NCI-H1092 (cell line): ENCODE measurements around the gene RBM28.
"Not testable (repeated sequence)": the region's sequence is repeated elsewhere in the genome, so short reads cannot be mapped to it uniquely, and the experiment has no call there.

Experiments
- DNase-seq: peaks from one replicate; lab custom pipeline; 2025; lab: John Stamatoyannopoulos, UW

The RBM28 gene

DNA sequence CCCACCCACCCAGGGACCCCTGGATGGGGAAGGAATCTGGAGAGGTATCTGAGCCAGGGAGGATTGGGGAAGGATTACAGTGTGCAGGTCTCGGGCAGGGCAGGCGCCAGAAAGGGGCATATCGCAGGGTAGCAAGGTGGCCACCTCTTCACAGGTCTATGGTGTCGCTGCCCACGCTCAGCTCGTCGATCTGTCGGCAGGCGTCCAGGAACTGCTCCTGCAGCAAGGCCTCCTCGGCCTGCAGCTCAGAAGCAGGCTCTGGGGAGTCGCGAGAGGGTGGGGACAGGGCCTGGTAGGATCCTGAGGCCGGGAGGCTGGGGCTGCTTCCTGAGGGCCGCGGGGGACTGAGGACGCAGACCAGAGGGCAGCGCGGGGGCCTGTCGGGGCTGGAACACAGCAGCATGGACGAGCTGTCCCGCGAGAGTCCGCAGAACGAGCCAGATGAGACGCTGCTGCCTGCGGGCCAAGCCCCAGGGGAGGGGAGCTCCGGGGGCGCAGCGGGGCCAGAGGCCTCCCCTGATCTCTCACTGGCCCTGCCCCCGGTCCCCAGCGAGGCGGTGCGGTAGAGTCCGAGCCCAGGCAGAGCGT lies 7.1 kb upstream of the RBM28 start:
- no peak for DNase-seq

DNA sequence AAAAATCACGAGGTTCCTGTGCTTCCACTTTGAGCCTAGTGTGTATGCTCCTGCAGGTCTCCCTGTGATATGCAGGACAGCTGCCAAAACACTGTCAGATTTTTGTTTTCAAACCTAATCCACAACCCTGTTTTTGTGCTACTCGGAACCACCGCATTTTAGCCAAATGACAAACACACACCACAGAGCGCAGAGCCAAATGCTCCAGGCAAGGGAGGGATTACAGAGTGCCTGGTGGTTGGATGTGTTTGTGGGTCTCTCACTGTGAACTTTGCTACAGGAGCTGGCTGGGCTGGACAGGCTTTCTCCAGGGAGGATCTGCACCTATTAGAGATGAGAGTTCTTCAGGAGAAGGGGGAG lies 5.7 kb upstream of the RBM28 start:
- no peak for DNase-seq

DNA sequence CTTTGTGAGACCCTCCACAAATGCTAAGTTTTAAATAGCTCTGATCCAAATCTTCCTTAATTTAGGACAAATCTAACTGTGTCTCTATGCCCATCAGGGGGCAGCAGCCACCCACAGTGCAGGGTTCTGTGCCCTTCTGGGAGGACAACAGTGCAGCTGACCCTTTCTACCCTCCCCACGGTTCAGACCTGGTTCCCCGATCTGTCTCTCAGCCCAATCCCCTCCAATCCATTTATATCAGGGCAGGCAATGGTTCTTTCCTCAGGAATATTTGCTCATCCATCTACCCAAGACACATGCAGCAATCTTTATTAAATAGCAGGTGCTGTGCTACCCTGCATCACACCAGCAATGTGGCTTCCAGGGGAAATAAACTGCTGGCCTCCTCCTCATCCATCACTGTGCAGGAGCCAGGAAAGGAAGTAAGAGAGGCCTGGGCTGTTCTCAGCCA lies 4.0 kb upstream of the RBM28 start:
- peak; percentile 24 for DNase-seq

DNA sequence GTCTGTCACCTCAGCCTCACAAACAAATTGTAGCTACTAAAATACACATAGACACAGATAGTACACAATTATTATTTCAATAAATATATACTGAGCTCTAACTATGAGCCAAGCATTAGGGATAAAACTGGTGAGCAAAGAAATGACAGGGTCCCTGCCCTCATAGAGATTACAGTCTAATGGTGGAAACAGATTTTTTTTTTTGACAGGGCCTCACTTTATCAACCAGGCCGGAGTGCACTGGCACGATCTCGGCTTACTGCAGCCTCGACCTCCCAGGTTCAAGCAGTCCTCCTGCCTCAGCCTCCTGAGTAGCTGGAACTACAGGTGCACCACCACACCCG lies 695 bp upstream of the RBM28 start:
- DNase-seq: no peak

DNA sequence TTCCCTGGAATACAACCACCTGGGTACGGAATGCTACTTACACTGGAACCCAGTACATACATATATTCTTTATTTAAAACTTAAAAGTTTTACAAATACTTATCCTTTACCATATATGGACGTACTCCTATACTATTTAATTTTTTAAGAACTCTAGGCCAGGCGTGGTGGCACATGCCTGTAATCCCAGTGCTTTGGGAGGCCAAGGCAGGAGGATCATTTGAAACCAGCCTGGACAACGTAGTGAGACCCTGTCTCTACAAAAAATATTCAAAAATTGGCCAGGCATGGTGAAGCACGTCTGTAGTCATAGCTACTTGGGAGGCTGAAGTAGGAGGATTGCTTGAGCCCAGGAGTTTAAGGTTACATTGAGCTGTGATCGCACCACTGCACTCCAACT lies 2.0 kb downstream of the RBM28 start:
- DNase-seq: no peak

DNA sequence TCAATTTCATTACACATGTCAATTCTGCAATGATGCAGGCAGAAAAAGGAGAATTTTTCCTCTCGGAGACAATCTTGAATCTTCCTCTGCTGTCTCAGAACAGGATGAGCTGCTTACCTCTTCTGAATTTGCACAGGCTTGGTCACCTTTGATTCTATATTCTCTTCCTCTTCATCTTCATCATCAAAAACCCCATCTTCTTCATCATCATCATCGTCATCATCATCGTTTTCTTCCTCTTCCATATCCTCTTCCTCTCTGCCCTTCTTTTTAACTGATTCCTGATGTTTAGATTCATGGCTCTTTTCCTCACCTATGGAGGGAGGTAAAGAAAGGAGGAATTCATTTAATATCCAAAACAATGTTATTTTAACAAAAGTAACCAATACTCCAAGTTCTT lies 8.0 kb downstream of the RBM28 start:
- DNase-seq: no peak

DNA sequence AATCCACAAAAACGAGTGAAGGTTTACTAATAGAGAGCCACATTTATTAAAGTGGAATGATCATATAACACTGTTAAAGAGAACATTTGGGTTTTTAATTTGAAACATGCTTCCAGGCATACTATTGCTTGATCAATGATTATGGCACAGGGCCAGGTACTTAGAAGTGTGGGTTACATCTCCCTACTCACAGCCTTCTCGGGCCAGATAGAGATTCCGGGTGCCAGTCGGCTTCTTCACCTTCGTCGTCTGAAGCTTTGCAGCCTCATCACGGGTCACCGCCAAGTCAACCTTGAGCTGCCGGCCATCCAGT lies 19.4 kb downstream of the RBM28 start:
- no peak for DNase-seq

DNA sequence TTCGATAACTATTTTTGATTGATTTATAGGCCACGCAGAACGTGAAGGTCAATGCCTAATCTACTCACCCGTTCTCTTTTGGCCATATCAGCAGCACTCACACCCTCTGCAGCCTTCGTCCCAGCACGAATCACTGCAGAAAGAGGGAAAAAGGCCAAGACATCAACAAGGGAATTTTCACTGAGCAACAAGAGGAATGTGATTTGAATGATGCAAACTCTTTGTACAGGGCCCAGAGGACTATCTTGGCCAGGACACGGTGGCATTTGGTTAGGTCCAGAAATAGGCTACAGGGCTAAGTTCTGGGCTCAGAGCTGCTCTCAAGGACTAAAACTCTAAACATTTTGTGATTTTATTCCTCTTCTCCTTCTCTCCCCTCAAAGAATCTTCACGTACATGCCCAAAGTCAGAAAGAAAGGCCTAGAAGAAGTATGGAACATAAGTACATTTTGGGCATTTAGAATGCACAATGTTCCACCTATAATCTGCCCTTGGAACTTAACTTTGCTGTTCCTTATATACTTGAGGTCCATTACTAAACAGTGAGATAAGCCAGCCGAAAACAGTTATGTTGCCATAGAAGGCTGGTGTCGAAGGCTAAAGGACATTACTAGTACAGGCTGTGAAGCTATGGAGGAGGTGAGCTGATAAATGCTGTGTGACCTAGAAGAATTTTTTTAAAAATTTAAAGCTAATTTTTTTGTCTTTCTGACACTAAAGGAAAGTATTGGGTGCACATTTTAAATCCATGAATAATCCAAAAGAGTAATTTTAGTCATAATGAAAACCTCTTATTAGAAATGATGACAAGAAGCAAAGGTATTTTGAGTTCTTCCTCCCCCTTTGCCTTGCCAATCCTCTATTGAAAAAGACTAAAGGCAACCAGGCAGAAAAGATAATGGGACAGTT lies 20.0 kb downstream of the RBM28 start:
- no peak for DNase-seq

DNA sequence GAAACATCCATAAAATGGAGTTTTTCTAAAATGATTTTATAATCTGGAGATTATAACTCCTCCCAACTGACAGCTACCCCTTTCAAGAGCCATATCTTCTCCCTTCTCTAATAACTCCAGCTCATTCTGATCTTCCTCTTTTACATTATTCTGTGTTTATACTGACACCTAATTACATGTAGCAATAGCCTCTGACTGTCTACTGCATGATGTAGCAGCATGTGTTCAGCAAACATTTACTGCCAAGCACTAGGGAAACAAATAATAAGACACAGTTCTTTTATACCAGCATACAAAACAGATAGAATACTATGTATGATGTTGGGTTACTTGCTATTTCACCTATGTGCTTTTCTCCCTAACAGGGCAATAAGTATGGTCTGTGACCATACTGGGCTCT lies 20.7 kb downstream of the RBM28 start:
- no peak for DNase-seq

DNA sequence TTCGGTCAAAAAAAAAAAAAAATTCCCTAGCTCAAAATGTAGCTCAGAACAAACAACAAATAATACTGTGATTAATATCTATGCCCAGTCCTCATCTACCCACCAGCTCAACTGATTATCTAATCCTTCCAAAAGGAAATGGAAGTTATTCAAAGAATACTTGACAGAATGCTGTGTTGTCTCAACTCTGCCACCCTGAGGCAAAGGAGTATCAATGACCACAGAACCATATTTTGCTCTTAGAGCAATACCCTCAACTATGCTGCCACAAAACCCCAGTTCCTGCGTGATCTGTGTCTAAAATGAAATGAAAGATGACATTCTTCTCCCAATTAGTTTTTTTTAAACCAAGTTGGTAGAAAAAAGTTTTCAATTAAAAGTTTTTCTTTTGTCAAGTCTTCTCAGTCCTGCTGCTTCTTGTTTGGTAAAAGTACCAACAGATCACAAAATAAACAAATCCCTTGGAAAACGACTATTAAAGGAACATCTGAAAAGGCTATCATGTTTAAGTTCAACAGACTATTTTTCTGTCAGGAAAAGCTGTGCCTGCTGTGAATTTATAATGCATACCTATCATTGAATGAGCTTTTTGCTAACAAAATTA lies 21.6 kb downstream of the RBM28 start:
- DNase-seq: peak; percentile 5

DNA sequence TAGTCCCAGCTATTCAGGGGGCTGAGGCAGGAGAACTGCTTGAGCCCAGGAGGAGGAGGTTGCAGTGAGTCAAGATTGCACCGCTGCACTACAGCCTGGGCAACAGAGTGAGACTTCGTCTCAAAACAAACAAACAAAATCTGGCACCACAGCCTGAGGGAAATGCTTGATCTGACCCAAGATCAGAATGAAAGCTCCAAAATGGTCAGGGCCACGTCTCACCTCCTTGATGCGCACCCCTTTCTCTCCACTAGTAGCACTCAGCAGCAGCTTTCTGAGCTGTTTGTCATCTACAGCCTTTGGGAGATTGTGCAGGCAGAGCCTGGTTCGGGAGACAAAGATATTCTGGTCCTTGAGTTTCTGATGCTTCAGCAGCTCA lies 22.7 kb downstream of the RBM28 start:
- no peak for DNase-seq

DNA sequence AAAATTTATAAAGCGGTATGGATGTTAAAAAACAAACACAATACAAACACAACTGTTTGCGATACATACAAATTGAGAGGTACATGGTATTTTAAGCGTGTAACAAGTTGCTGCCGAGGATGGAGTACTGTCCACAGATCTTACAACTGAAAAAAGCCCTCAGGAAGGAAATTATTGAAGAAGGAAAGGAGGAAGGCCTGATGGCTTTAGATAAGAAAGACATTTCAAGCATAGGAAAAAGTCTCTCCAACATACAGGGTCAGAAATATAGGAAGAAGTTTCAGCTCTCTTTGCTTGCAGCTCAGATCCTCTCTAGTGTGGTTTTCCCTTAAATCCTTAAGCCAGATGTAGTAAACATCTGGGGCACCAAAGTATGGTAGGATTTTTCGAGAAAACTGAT lies 25.0 kb downstream of the RBM28 start:
- no peak for DNase-seq

DNA sequence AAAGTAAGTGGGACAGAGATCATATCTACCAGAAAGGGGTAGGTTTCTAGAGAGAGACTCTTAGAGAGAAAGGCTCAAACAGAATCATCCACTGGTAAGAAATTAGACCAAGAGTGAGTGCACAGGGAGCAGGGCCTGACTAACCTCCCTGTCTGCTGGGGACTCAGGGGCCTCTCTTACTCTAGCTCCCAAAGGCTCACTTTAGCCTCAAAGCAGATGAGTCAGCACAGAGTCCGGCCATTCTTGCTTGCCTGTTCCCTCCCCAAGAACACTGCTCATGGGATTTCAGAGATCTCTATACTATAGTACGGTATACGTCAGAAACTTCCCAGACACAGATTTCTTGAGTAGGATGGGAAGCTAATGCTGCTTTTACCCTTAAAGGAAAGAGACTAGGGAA lies 32.7 kb downstream of the RBM28 start:
- DNase-seq: no peak

DNA sequence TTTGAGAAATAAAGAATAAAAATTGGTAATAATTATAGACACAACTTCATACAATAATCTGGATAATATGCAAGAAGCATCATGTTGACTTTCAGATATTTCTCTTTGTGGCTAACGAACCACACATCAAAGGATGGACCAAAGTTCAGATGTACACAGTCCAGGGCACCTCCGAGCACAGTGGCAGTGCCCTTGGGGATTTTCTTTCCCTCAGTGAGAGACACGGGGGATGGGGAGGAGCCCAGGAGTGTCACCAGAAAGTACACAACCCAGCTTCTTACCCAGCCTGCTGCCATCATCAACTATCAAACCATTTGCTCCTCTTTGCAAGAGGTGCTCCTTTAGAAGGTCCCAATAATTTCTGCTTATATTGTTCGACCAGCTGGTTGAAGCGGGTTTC lies 33.2 kb downstream of the RBM28 start:
- no peak for DNase-seq

DNA sequence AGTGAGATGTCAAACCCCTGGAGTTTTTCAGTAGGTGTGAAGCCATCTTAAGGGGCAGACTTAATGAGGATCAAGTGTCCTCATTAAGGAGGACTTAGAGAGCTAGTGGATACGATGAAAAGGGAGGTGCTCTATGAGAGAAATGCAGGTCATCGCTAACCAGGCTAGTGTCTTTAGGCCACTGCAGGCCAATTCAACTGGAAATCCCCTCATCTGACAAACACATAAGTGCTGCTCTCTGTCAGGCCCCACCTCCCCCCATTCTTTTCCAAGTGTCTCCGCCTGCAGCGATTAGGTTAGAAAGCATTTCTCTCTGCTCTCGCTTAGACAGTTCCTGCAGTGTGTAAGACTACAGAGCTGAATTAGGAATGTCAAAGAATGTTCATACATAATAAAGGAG lies 33.7 kb downstream of the RBM28 start:
- no peak for DNase-seq

DNA sequence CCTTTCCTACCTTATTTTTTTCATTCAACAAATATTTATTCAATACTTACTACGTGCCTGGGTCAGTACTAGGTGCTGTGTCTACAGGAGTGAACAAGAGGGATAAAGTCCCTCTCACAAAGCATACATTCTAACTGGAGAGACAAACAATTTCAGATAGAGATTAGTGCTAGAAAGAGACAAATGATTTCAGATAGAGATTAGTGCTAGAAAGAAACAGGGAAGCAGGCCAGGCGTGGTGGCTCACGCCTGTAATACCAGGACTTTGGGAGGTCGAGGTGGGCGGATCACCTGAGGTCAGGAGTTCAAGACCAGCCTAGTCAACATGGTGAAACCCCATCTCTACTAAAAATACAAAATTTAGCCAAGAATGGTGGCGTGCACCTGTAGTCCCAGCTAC lies 34.6 kb downstream of the RBM28 start:
- no peak for DNase-seq

DNA sequence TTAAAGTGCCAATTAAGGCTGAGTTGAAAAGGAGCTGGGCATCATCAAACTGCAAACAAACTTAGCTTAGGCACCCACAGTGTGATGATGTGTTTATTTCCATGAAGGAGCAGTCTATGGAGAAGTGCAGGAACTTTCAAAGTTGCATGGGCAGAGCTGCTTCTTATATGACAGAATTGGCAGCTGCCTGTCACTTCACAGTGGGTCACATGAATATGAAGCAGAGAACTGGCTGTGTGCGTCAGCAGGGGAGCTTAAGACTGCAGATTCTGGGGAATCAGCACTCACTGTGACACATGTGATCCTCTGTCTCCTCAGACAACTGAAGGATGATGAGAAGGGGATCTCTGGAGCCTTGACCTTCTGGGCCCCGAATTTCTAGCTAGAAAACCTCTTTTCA lies 36.6 kb downstream of the RBM28 start:
- no peak for DNase-seq

DNA sequence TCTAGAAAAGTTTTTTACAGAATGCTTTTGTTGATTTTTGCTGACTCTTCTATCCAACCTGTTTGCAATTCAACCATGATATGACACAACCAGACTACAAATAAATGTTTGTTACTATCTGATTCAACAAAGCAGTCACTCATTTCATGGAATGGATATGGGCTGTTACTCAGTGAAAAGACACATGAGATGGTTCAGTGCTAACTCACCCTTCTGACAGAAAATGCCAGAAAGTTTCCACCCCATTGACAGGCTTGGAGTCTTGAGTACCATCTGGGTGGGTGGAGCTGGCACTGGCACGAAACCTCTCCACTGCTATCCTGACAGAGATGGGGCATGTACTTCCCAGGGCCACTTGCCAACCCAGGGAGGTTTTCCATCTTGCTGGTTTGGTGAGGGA lies 39.5 kb downstream of the RBM28 start:
- no peak for DNase-seq

DNA sequence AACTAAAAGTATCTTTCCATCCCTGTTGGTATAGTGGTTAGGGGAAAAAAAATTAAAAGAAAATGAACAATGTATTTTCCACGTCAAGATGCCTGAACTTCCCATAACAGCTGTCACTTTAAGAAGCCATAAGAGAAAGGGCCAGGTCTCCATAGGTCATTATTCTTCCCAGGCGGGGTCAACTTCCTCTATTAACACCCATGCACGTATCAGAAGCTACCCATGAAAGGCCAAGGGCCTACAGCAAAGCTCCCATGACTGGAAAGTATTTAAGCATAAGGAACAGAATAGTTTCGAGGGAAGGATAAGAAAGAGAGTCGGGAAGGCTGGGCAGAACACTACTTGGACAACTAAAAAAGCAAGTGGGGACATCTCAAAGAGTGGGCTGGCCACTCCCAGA lies 40.1 kb downstream of the RBM28 start:
- DNase-seq: no peak

DNA sequence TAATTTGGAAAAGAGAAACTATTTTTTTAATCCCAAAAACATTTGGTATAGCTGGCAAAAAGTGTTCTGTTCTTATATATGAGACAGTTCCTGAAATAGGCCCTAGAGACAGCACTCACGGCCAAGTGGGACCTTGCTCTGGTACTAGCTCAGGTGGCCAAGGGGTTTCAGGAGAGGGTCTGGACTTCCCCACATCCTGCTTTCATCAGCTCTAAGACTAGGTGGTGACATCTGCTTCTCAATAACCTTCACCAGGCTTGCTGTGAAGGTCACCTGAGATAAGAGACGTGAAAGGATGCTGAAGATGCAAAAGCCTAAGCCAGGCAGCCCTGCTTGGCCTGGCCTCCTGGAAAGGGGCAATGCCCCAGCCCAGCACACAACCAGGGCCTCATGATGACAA lies 40.6 kb downstream of the RBM28 start:
- DNase-seq: no peak

DNA sequence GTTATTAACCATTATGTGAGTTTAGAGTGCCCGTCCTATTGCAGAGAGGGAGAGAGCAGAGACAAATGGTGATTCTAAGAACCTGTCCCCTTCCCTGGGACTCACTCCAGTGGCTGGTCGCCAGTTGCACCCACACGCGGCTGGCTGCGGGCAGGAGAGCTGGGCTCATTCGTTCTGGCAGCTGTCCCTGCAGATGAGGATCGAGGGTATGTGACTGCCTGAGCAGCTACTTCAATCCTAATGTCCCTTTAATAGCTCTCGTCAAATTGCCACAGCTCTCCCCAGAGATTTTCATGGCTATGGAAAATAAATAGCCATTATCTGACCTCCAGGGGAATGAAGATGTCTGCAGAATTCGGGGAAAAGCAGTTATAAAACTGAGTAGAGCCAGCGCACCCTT lies 41.6 kb downstream of the RBM28 start:
- DNase-seq: no peak

DNA sequence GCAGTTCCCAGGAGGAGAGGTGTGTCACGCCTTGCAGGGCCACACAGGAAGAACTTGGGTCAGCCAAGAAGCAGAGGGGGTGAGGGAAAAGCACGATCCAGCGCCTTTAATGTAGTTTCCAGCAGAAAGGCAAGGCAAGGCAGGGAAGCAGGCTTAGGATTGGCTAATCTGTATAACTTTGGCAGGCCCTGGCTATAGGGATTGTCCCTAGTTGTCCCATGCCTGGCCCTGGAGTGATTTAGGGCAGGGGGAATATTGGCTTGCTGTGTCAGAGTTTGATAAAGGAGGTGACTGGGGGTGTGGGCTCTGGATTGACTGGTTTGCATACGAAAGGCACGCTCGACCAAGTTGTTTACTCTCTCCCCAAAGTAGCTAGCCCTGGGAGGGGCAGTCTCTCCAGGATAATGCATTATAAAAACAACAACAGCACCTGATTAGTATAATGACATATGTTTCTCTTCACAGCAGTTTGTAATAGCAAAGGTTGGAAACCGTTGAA lies 44.5 kb downstream of the RBM28 start:
- no peak for DNase-seq

DNA sequence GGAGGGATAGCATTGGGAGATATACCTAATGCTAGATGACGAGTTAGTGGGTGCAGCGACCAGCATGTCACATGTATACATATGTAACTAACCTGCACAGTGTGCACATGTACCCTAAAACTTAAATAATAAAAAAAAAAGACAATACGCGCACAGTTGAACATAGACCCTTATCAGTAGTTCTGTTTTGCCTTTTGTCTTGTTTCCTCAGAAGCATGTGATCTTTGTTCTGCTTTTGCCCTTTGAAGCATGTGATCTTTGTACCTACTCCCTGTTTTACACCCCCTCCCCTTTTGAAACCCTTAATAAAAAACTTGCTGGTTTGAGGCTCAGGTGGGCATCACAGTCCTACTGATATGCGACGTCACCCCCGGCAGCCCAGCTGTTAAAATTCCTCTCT lies 45.7 kb downstream of the RBM28 start:
- DNase-seq: not testable (repeated sequence)

DNA sequence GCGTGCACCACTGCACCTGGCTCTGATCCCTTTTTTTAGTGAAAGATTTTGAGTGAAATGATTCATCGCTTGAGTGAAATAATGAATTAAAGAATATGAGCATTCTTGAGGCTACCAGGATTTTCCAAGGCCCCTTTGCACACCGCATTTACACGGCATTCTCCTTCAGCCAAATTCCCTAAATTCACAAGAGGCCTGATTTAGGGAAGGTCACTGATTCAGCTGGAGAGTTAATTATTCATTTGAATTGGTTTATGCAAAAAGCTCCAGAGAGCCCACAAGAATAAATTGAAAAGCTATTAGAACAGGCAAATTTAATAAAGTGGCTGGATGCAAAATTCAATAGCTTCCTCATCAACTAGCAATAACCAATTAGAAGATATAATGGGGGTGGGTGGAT lies 56.2 kb downstream of the RBM28 start:
- no peak for DNase-seq
